ENCODE data around the gene HOXB6.

The HOXB6 gene

DNA sequence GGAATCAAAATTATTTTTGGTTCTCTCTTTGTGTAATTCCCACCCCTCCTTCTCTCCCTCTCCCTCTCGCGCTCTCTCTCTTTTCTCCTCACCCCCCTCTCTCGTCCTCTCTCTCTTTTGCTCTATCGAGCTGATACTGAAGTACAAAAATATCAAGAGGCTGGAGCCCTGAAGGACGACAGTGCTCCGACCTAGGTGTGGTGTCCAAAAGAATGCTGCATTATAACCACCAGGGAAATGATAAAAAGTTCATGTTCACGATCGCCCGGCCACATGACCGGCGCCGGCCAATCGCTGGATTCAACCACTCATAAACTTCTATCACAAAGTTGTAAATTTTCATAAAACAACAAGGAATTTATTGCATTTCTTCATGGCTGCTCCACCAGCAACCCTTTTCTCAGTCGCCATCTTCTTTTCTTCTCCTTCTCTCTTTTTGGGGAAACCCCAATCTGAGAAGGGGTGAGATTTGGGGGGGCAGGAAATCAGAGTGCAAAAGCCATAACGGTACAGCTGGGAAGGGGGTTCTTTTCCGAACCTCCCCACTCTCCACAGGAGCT is at the start of gene HOXB6:
TSS of gene HOXB6 (minus strand) at position 217 of the 560 bp plus-strand sequence. CDS start 6,836 bp downstream, outside the sequence.
- Histone ChIP-seq H3K27ac (peak within 1 kb of the TSS; percentile 98), H3K4me3 (peak within 1 kb of the TSS; percentile 87), H3K36me3 (ENCODE audit: insufficient read depth, low read length) (0 out of 2 replicates have a peak, but pooled peaks cover 11% of the 10 kb centered on the region), H3K9me3 (ENCODE audit: low read depth, low read length) (no peaks in the 10 kb centered on the region), H3K9ac (ENCODE audit: insufficient read length) (peak within 1 kb of the TSS; percentile 84)
- DNase-seq (ENCODE audit: low read depth, low spot score), result no peak
- peak; percentile 77 for TF ChIP-seq POLR2AphosphoS5 (IDR thresholded peaks at IDR 0.05; ENCODE audit: borderline replicate concordance, low read depth, low read length)
- TF ChIP-seq EZH2 (IDR thresholded peaks at IDR 0.05), result no peak

DNA sequence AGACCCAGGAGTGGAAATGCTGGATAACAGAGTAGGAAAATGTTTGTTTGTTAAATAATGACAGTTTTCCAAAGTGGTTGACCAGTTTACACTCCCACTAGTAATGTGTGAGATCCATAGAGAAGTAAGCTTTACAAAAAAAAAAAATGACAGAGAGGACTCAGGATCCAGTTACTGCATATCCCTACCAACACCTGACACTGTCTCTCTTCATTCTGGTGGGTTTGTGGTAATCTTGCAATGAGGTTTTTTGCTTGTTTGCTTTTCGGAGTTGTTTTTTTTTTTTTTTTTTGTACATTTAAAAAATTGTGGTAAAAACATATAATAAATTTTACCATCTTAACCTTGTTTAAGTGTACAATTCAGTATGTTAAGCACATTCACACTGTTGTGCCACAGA is 45.0 kb upstream of the HOXB6 start:
- no peak for DNase-seq (ENCODE audit: low read depth, low spot score)
- Histone ChIP-seq H3K27ac (peak overlapping the region; percentile 16; the same call in 1 of the 2 replicates), H3K4me3 (no peak overlapping the region), H3K9ac (ENCODE audit: insufficient read length) (no peak overlapping the region), H3K9me3 (ENCODE audit: low read depth, low read length) (no peaks in the 10 kb centered on the region), H3K36me3 (ENCODE audit: insufficient read depth, low read length) (no peaks in the 10 kb centered on the region)
- no peak for TF ChIP-seq FOXP2 (optimal IDR thresholded peaks at IDR 0.05; ENCODE audit: control extremely low read depth, extremely low read length, insufficient read depth)
- no peak for TF ChIP-seq EZH2 (IDR thresholded peaks at IDR 0.05)
- TF ChIP-seq POLR2AphosphoS5 (IDR thresholded peaks at IDR 0.05; ENCODE audit: borderline replicate concordance, low read depth, low read length), result no peak

DNA sequence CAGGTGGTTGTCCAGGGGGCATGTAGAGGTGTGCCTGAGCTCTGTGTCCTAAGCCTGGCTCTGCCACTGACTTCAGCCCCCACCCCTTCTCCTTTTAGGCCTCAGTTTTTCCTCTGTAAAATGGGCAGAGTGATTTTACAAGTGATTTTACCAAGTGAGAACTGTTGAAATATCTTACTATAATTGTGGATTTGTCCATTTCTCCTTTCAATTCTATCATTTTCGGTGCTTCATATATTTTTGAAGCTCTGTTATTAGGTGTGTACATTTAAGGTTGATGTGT is 43.1 kb upstream of the HOXB6 start:
- H3K9ac ChIP-seq (ENCODE audit: insufficient read length), result no peak overlapping the region
- no peak overlapping the region for H3K27ac ChIP-seq

DNA sequence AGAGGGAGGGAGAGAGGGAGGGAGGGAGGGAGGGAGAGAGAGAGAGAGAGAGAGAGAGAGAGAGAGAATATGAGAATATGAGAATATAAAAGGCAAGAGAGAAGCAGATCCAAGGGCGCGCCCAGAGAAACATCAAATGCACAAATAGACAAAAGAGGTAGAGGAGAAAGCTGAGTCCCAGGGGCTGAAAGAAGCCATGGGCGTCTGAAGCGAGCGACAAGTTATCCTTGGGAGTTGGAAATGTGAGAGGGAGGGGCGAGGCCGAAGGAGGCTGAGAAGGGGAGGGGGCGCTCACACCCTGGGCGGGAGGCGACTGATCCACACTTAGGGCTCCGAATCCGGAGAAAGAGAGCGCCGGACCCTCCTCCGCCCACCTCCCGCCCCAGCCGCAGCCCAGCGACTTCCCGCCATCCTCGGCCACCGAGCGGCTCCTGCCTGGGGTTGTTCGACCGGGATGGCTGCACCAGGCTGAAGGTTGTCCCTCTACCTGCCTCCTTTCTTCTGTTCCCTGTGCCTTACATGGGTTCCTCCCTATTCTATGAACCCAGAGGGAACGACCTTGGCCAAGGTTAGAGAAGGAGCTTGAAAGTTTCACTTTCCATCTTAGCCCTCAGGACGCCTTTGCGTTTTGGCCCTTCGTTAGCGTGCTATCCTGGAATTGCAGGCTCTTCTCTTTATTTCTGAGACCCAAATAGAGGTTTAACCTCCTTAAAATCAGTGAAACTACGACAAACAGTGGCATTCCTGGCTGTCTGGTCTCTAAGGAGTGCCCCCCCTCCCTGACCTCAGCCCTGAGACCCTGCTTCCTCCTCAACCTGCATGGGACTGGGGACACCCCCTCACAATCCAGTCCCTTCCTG is 42.5 kb upstream of the HOXB6 start:
- Histone ChIP-seq H3K36me3 (ENCODE audit: insufficient read depth, low read length) (no peaks in the 10 kb centered on the region), H3K9ac (ENCODE audit: insufficient read length) (no peak overlapping the region), H3K4me3 (no peak overlapping the region), H3K27ac (no peak overlapping the region), H3K9me3 (ENCODE audit: low read depth, low read length) (no peaks in the 10 kb centered on the region)
- no peak for DNase-seq (ENCODE audit: low read depth, low spot score)
- TF ChIP-seq FOXP2 (optimal IDR thresholded peaks at IDR 0.05; ENCODE audit: control extremely low read depth, extremely low read length, insufficient read depth) (no peak), EZH2 (IDR thresholded peaks at IDR 0.05) (no peak), POLR2AphosphoS5 (IDR thresholded peaks at IDR 0.05; ENCODE audit: borderline replicate concordance, low read depth, low read length) (no peak)

More for the DNA sequence above, 43.1 kb upstream of the HOXB6 start:
- no peak overlapping the region for H3K4me3 ChIP-seq
- DNase-seq (ENCODE audit: low read depth, low spot score), result no peak
- TF ChIP-seq EZH2 (IDR thresholded peaks at IDR 0.05), result no peak
- TF ChIP-seq FOXP2 (optimal IDR thresholded peaks at IDR 0.05; ENCODE audit: control extremely low read depth, extremely low read length, insufficient read depth), result no peak
- TF ChIP-seq POLR2AphosphoS5 (IDR thresholded peaks at IDR 0.05; ENCODE audit: borderline replicate concordance, low read depth, low read length), result no peak
- H3K9me3 ChIP-seq (ENCODE audit: low read depth, low read length), result no peaks in the 10 kb centered on the region
- no peaks in the 10 kb centered on the region for H3K36me3 ChIP-seq (ENCODE audit: insufficient read depth, low read length)

DNA sequence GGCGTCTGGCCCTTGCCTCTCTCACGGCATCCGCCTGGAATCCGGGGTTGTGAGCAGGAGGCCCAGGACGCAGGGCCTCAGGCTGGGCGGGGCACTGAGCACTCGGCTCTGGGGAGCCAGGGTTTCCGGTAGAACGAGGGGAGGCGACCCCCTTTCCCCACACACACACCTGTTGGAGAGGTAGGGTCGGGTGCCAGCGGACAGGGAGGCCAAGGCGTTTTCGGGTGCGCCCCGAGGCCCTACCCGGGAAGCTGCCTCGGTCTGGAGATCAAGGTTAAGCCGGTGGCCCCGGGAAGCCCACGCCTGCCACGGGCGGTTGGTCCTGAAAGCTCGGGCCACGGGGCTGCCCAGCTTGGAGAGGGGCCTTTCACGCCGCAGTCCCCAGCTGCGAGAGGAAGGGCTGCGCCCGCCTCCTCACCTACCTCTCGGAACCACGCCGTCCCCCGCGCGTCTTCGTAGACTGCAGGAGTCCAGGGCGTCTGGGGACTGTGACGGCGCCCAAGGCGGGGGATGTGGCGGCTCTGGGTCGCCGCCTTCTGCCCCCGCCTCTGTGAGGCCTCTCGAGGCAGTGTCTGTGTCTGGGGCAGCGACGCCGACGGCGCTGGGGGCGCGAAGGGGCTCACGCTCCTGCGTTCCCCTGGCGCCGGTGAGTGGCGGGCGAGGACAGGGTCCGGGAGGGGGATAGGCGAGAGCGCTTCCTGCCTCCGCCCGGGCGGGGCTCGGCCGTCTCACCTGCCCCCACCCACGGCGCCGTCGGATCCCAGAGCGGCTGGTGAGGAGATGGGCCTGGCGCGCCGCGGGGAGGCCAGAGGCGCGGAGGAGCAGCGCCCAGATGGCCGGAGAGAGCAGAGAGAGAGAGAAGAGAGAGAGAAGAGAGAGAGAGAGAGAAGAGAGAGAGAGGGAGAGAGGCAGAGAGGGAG is 41.7 kb upstream of the HOXB6 start:
- Histone ChIP-seq H3K9ac (ENCODE audit: insufficient read length) (no peak overlapping the region), H3K4me3 (no peak overlapping the region), H3K27ac (no peak overlapping the region), H3K9me3 (ENCODE audit: low read depth, low read length) (no peaks in the 10 kb centered on the region), H3K36me3 (ENCODE audit: insufficient read depth, low read length) (no peaks in the 10 kb centered on the region)
- DNase-seq (ENCODE audit: low read depth, low spot score), result no peak
- no peak for TF ChIP-seq FOXP2 (optimal IDR thresholded peaks at IDR 0.05; ENCODE audit: control extremely low read depth, extremely low read length, insufficient read depth)
- no peak for TF ChIP-seq POLR2AphosphoS5 (IDR thresholded peaks at IDR 0.05; ENCODE audit: borderline replicate concordance, low read depth, low read length)

DNA sequence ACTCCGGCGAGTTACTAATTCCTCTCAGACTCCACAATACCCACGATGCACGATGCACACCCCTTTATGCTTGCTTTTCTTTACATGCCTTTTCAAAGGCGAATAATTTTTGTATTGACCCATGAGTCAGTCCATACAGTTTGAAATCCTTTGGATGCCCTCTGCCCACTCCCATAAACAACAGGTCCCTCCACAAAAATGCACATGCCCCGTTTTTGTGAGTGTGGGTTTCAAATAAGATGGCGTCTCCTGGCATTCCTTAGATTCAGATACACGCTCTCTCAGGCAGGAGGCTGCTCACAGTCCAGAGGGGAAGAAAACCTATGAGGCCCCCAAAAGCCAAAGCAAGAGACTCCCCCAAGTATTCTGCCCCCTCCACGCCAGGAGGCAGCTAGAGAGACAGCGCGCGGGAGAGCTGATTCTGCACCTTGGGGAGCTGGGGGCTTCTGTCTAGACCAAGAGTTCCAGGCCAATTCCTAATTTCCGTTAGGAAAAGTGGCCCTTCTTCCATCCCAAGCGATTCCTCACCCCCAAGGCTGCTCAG is 40.9 kb upstream of the HOXB6 start:
- Histone ChIP-seq H3K4me3 (no peak overlapping the region), H3K9ac (ENCODE audit: insufficient read length) (no peak overlapping the region), H3K27ac (no peak overlapping the region), H3K36me3 (ENCODE audit: insufficient read depth, low read length) (no peaks in the 10 kb centered on the region), H3K9me3 (ENCODE audit: low read depth, low read length) (no peaks in the 10 kb centered on the region)
- DNase-seq (ENCODE audit: low read depth, low spot score), result no peak
- TF ChIP-seq EZH2 (IDR thresholded peaks at IDR 0.05) (no peak), FOXP2 (optimal IDR thresholded peaks at IDR 0.05; ENCODE audit: control extremely low read depth, extremely low read length, insufficient read depth) (no peak), POLR2AphosphoS5 (IDR thresholded peaks at IDR 0.05; ENCODE audit: borderline replicate concordance, low read depth, low read length) (no peak)

DNA sequence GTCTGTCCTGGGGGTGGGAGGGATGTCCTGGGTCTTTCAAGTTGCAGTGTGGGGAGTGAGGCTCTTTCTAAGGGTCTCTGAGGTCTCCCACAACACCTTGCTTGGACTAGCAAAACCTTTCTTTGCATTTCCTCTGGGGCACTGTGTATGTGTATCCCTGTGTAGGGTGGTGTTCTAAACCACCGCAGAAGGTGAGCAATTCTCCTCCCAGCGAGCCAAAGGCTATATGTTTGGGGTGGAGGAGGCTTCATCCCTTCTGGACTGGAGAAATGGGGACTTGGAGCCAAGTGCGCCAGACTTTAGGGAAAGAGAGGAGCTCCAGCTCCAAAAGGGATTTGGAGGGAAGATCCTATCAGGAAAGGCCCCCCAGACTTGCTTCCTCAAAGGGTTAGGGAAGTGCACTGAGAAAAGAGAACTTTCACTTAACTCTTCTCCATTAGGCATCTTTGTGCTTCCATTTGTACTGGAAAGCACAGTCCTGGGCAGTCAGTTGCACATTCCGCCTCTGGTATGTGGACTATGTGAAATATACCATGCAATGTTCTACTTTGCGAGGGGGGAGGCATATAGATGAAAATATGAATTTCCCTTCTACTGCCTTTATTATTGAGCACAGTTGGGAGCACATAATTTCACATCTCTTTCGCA is 40.2 kb upstream of the HOXB6 start:
- DNase-seq (ENCODE audit: low read depth, low spot score), result no peak
- TF ChIP-seq POLR2AphosphoS5 (IDR thresholded peaks at IDR 0.05; ENCODE audit: borderline replicate concordance, low read depth, low read length), result no peak
- no peak overlapping the region for H3K4me3 ChIP-seq
- H3K9me3 ChIP-seq (ENCODE audit: low read depth, low read length), result no peaks in the 10 kb centered on the region
- no peak overlapping the region for H3K9ac ChIP-seq (ENCODE audit: insufficient read length)
- no peaks in the 10 kb centered on the region for H3K36me3 ChIP-seq (ENCODE audit: insufficient read depth, low read length)
- H3K27ac ChIP-seq, result no peak overlapping the region

DNA sequence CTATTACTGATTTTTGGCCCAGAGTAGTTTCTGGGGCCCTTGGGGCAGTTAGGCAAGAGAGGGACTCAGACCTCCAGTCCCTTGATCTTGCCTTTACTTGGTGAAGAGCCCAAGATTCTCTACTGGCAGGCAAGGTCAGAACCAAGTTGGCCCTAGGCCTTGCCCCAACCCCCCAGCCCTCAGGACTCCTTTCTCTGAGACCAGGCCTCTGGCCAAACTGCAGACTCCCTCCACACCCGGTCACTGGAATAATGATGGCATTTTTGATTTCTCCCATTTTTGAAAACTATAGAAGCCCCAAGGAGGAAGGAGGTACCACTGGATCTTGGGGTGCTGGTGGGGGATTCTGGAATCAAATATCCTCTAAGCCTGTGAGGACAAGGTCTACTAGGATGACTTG is 39.4 kb upstream of the HOXB6 start:
- no peaks in the 10 kb centered on the region for H3K9me3 ChIP-seq (ENCODE audit: low read depth, low read length)
- no peak overlapping the region for H3K9ac ChIP-seq (ENCODE audit: insufficient read length)
- no peak overlapping the region for H3K4me3 ChIP-seq
- no peaks in the 10 kb centered on the region for H3K36me3 ChIP-seq (ENCODE audit: insufficient read depth, low read length)
- no peak overlapping the region for H3K27ac ChIP-seq
- TF ChIP-seq POLR2AphosphoS5 (IDR thresholded peaks at IDR 0.05; ENCODE audit: borderline replicate concordance, low read depth, low read length) (no peak), FOXP2 (optimal IDR thresholded peaks at IDR 0.05; ENCODE audit: control extremely low read depth, extremely low read length, insufficient read depth) (no peak), EZH2 (IDR thresholded peaks at IDR 0.05) (no peak)
- DNase-seq (ENCODE audit: low read depth, low spot score), result no peak

Measured in SK-N-MC (cell line).